Activated CD8-positive, alpha-beta memory T cell treated with anti-CD3 and anti-CD28 coated beads, Interleukin-2, amount 50 U/mL, for 24 hours (primary cell): ENCODE measurements around the gene CAMK1D.

ENCODE experiments used
- DNase-seq: peaks from one replicate; pipeline ENCODE4 v3.0.0-alpha.2; 2020; ENCODE audit errors: extremely low read depth

The CAMK1D gene

GRCh38 chr10:12403119-12403518, 53.8 kb downstream of the CAMK1D start:
- DNase-seq = no peak

- no peak for DNase-seq
These were observed 56.3 kb downstream of the CAMK1D start for GRCh38 chr10:12405342-12406320.

- no peak for DNase-seq
These were observed 57.5 kb downstream of the CAMK1D start for GRCh38 chr10:12406764-12407400.

DNA sequence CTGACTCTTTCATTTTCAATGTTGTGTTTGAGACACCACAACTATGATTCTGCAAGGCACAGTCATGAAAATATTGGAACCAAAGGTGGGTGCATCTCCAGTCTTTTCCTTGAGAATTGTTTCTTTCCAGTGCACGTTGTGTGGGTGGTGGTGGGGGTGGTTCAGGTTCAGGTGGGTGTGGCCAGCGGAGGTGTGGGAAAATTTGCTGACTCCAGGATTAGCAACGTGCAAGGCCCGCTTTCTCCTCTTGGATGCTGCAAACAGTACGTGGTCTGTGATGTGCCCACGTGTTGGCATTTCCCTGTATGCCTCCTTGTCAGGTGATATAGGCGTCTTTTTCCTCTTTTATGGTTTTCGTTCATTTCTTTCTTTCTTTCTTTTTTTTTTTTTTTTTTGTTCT, 59.1 kb downstream of the CAMK1D start:
- no peak for DNase-seq

GRCh38 chr10:12409161-12409560, 59.8 kb downstream of the CAMK1D start:
- DNase-seq = no peak

DNA sequence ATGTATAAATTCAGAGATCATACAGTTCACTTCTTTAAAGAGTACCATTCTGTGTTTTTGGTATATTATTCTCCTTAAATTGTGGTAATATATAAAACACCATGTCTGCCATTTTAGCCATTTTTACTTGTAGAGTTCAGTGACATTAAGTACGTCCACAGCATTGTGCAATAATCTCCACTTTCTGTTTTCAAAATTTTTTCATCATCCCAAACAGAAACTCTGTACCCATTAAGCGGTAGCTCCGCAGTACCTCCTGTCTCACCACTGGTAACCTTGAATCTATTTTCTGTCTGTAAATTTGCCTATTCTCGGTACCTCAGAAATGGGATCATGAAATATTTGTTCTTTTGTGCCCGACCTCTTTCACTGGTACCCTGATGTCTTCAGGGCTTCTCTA, 60.3 kb downstream of the CAMK1D start:
- no peak for DNase-seq

GRCh38 chr10:12412666-12413368, 63.5 kb downstream of the CAMK1D start:
- DNase-seq = peak; percentile 23

DNA sequence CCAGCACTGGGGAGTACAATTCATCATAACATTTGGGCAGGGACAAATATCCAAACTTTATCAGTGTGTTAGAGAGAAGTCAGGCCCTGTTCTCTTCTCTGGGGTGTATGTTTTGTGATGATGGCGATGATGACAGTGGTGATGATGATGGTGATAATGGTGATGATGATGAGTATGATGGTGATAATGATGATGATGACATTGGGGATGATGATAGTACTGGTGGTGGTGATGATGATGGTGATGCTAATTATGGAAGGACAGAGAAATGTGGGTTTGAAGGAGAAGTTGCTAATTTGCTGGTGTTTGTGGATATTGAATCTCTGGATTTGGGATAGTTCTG, 64.0 kb downstream of the CAMK1D start:
- no peak for DNase-seq

DNA sequence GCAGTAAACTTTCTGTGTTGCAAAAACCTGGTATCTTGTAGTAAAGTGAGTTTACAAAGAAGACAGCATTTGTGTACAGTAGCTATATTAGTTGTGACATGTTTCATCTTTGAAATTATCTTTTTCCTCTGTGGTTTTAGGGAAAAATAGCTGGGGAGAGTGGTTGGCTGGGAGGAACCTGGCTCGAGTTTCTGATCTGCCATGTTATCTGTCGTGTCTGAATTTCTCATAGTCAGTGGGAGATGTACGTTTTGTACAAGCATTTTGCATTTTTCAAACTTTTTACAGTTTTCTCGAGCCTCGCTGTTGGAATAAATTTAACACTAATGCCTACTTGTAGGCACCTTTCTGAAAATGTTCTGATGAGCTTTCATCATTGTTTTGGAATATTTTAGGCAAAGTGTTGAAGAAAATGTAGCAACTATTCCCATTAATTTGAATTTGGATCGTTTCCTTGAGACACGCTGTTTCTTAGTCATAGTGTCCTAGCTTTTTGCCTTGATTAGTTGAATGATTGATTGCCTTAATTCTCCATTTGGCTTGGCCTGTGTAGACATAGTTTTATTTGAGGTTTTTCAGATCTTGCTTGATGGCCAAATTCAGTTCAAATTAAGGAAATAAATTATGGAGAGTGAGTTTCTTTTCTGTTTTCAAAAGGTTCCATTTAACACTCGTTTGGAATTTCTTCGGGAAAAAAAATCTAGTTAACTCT, 65.1 kb downstream of the CAMK1D start:
- no peak for DNase-seq

GRCh38 chr10:12416344-12417050, 67.2 kb downstream of the CAMK1D start:
- no peak for DNase-seq

- DNase-seq = no peak
These were observed 68.0 kb downstream of the CAMK1D start for GRCh38 chr10:12417331-12417730.

GRCh38 chr10:12418000-12418399, 68.7 kb downstream of the CAMK1D start:
- no peak for DNase-seq

- DNase-seq = no peak
These were observed 69.4 kb downstream of the CAMK1D start for GRCh38 chr10:12418725-12419261.

GRCh38 chr10:12419262-12419847, 70.0 kb downstream of the CAMK1D start:
- DNase-seq = peak; percentile 56

DNA sequence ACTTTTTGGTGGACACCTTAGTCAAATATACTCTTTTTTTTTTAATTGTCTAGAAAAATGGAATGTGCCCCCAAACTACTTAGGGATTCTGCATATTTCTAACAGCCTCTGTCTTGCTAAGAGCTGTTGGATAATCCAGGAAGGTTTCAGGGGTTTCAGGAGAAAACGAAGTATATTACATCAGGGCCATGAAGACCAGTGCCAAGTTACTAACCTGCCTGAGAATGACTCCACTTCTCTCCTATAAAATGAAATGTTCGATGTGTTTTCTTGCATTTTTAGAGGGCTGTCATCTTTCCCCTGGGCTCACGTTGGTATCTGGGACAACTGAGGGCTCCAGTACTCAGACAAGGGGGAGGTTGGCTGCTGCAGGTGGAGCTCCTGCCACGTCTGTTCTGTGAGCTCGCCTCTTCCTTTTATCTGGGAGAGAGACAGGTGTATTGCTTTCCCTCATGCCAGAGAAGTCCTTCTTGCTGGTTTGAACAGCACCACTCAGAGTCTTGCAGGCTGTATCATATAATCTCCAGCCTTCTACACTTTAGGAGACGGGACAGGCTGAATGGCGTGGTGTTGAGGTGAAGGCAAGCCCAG, 71.3 kb downstream of the CAMK1D start:
- no peak for DNase-seq

- no peak for DNase-seq
These were observed 72.8 kb downstream of the CAMK1D start for GRCh38 chr10:12422189-12422588.

DNA sequence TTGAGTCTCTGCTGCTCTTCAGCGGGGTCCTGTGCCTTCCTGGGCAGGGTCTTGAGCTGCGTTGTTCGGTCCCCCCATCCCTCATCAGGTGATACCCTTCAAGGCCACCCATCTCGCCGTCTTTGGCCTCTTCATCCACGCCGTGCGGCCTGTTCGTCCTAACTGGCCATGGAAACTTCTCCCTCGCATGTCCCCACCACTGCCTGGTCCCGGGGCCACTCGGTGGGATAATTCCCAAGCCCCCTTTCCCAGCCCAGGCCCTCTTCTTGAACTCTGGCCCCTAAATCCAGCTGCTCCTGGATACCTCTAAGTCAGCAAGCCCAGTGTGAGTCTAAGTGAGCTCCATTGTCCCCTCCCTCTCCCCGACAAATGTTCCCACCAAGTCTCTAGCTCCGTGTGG, 74.5 kb downstream of the CAMK1D start:
- no peak for DNase-seq

- DNase-seq = no peak
These were observed 77.9 kb downstream of the CAMK1D start for GRCh38 chr10:12427276-12427675.

DNA sequence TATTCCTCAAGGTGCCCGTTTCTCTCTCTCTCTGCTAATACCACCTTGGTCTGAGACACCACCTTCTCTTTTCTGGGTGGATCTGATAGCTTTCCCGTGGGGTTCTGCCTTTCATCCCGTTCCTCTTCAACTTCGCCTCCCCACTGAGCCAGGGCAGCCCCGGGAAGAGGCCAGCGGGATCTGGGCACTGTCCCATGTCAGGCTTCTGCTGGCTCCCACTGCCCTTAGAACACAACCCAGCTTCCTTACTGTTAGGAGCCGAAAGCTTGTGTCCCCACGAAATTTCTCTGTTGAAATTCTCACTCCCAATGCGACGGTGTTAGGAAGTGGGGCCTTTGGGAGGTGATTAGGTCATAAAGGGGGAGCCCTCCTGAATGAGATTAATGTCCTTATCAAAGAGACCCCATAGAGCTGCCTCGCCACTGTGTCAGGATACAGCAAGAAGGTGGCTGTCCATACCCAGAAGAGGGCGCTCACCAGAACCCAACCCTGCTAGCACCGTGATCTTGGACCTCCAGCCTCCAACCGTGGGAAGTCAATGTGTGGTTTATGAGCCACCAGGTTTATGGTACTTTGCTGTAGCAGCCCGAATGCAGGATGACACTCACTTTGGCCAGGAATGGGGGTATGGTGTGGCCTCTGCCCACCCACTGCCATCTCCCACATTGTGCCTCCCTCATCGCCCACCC, 79.2 kb downstream of the CAMK1D start:
- no peak for DNase-seq
